ENCODE data around the gene ZFY.
"Not testable (repeated sequence)": the region's sequence is repeated elsewhere in the genome, so short reads cannot be mapped to it uniquely, and the experiment has no call there.

The ZFY gene

GRCh38 chrY:2973110-2973751 lies 38.0 kb downstream of the ZFY start:
- DNase-seq (ENCODE audit: low read depth in 3 of 3, low spot score in 1 of 3), result no peak

GRCh38 chrY:2979283-2979682 lies 44.1 kb downstream of the ZFY start:
- DNase-seq (ENCODE audit: low read depth in 3 of 3, low spot score in 1 of 3), result no peak

GRCh38 chrY:2984491-2984890 lies 49.3 kb downstream of the ZFY start:
- no peak for DNase-seq (ENCODE audit: low read depth in 3 of 3, low spot score in 1 of 3)

GRCh38 chrY:2987178-2987577 lies 52.0 kb downstream of the ZFY start:
- DNase-seq (ENCODE audit: low read depth in 3 of 3, low spot score in 1 of 3), result not testable (repeated sequence)

GRCh38 chrY:2997369-2997768 lies 62.2 kb downstream of the ZFY start:
- not testable (repeated sequence) for DNase-seq (ENCODE audit: low read depth in 3 of 3, low spot score in 1 of 3)

GRCh38 chrY:3002190-3002589 lies 67.0 kb downstream of the ZFY start:
- DNase-seq (ENCODE audit: low read depth in 3 of 3, low spot score in 1 of 3), result no peak

GRCh38 chrY:3002680-3003515 lies 67.7 kb downstream of the ZFY start:
- no peak for DNase-seq (ENCODE audit: low read depth in 3 of 3, low spot score in 1 of 3)

GRCh38 chrY:3003516-3003830 lies 68.3 kb downstream of the ZFY start:
- no peak for DNase-seq (ENCODE audit: low read depth in 3 of 3, low spot score in 1 of 3)

- no peak for DNase-seq (ENCODE audit: low read depth in 3 of 3, low spot score in 1 of 3)
Observed at GRCh38 chrY:3003846-3004245, 68.7 kb downstream of the ZFY start.

GRCh38 chrY:3006031-3006430 lies 70.8 kb downstream of the ZFY start:
- DNase-seq (ENCODE audit: low read depth in 3 of 3, low spot score in 1 of 3), result not testable (repeated sequence)

GRCh38 chrY:3007967-3008366 lies 72.8 kb downstream of the ZFY start:
- DNase-seq (ENCODE audit: low read depth in 3 of 3, low spot score in 1 of 3), result no peak

GRCh38 chrY:3012226-3012625 lies 77.0 kb downstream of the ZFY start:
- DNase-seq (ENCODE audit: low read depth in 3 of 3, low spot score in 1 of 3), result no peak

- DNase-seq (ENCODE audit: low read depth in 3 of 3, low spot score in 1 of 3), result no peak
Observed at GRCh38 chrY:3016594-3016993, 81.4 kb downstream of the ZFY start.

- no peak for DNase-seq (ENCODE audit: low read depth in 3 of 3, low spot score in 1 of 3)
Observed at GRCh38 chrY:3018546-3018945, 83.4 kb downstream of the ZFY start.

- no peak for DNase-seq (ENCODE audit: low read depth in 3 of 3, low spot score in 1 of 3)
Observed at GRCh38 chrY:3019584-3019983, 84.4 kb downstream of the ZFY start.

- no peak for DNase-seq (ENCODE audit: low read depth in 3 of 3, low spot score in 1 of 3)
Observed at GRCh38 chrY:3021176-3021575, 86.0 kb downstream of the ZFY start.

GRCh38 chrY:3023606-3024005 lies 88.4 kb downstream of the ZFY start:
- DNase-seq (ENCODE audit: low read depth in 3 of 3, low spot score in 1 of 3), result no peak

- no peak for DNase-seq (ENCODE audit: low read depth in 3 of 3, low spot score in 1 of 3)
Observed at GRCh38 chrY:3025357-3025756, 90.2 kb downstream of the ZFY start.

Measured in stimulated activated CD4-positive, alpha-beta T cell treated with anti-CD3 and anti-CD28 coated beads, TNF-alpha, amount 100 ng/mL, for 1 hour (primary cell).